GM18505 (cell line): ENCODE data around the gene SP3.
"Not testable (repeated sequence)": the region's sequence is repeated elsewhere in the genome, so short reads cannot be mapped to it uniquely, and the experiment has no call there.

Experiments used
- ATAC-seq: cut with Tn5 transposase; IDR thresholded peaks from one replicate; pipeline ENCODE4 v1.9.1; 2021; ENCODE audit not compliant: unreplicated experiment
- POLR2A ChIP-seq: IDR thresholded peaks from 4 replicates; pipeline ENCODE4 v1.6.1; 2011; ENCODE audit warnings: borderline replicate concordance; ENCODE audit not compliant: insufficient read depth, insufficient read length; ENCODE audit errors: extremely low read depth

Gene SP3

GRCh38 chr2:173891315-173892037 lies 73.7 kb downstream of the SP3 start:
- TF ChIP-seq POLR2A, result no peak
- ATAC-seq, result no peak

- ATAC-seq, result not testable (repeated sequence)
These were observed 75.7 kb downstream of the SP3 start for GRCh38 chr2:173889464-173889863.

GRCh38 chr2:173886613-173887012 lies 78.6 kb downstream of the SP3 start:
- no peak for ATAC-seq
- TF ChIP-seq POLR2A, result no peak

GRCh38 chr2:173884025-173884802 lies 81.0 kb downstream of the SP3 start:
- ATAC-seq, result no peak
- no peak for TF ChIP-seq POLR2A

DNA sequence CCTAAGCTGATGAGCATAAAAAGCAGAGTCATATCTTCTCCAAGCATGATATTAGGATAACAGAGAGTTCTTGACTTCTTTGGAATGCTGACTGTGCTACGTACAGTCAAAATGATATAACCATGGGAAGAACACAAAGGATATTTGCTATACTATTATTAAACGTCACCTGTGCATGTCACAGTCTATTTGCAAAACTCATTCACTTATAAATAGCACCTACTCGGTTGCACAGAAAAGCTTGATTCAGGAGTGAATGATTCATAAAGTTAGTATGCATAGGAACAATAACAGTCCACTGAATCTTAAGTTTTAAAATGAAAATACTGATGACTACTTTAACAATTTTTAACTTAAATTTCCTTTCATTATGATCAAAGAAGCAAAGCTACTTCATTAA lies 83.3 kb downstream of the SP3 start:
- ATAC-seq, result no peak
- no peak for TF ChIP-seq POLR2A

GRCh38 chr2:173881461-173881860 lies 83.7 kb downstream of the SP3 start:
- no peak for TF ChIP-seq POLR2A
- ATAC-seq, result no peak

DNA sequence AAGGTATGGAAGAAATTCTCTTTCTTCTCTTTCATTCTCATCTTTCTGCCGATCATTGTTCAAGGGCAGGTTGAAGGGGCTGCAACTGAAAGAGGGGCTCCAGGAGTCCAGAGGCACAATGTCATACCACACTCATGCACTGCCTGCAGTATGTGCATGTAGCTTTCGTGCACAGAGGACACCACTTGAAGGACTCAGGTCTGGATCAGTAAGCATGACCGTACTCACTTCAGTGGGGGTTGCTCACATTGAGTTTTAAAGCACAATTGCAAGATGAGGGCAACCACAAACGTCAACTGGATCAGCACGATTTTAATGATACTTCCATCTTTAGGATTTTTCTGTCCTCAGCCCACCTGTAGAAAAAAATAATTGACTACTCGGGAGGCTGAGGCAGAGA lies 84.6 kb downstream of the SP3 start:
- TF ChIP-seq POLR2A, result no peak
- ATAC-seq, result no peak

GRCh38 chr2:173876833-173877413 lies 88.2 kb downstream of the SP3 start:
- no peak for ATAC-seq
- TF ChIP-seq POLR2A, result no peak

GRCh38 chr2:173874894-173875237 lies 90.3 kb downstream of the SP3 start:
- peak; percentile 97 for ATAC-seq
- TF ChIP-seq POLR2A, result no peak

GRCh38 chr2:173874003-173874893 lies 90.9 kb downstream of the SP3 start:
- no peak for TF ChIP-seq POLR2A

GRCh38 chr2:173872714-173873113 lies 92.5 kb downstream of the SP3 start:
- ATAC-seq, result no peak
- TF ChIP-seq POLR2A, result no peak

More at GRCh38 chr2:173874003-173874893, 90.9 kb downstream of the SP3 start:
- ATAC-seq, result peak; percentile 13

DNA sequence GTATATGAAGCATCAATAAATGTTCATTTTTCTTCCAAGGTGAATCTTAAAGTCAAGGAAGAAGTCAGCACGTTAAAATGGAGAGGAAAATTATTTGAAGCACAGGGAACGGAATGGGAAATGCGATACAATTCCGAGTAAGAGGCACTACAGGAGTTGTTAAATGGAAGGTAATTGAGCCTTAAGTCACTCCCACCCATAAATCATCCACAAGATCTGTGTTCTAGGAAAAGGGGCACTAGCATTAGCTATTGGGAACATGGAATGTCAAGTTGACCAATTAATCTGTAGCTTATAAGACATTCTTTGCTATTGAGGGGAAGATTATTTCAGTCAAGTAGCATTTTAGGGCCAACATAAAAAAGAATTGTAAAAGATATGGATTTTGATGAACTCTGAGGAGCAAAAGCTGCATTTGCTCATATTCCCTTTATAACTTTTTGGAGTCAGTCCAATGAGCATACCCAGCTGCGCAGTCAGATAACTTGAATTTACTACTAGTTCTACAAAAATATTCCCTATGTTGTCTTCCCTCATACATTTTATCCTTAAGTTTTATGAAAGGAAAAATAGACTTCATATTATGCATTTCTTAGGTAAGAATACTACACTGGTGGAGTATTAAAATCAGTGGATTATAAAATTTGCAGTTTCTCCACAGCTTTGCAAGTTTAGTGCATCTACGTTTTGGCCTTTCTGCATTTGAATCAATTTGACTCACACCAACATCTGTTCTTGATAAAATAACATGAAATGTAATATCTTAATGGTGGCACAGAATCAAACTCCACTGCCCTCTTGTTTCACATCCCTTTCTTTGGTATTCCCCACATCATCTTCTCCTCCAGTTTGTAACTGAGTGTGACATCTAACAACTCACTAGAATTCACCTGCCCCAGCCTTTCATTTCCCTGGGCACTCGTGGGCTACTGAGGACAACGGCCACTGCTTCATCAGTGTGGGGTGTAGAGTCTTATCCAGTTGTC lies 95.6 kb downstream of the SP3 start:
- ATAC-seq, result no peak
- TF ChIP-seq POLR2A, result no peak
